KOPT-K1 (cell line): ENCODE measurements around the gene NBL1.
"Not testable (repeated sequence)": the region's sequence is repeated elsewhere in the genome, so short reads cannot be mapped to it uniquely, and the experiment has no call there.

Experiments used
- H3K27ac ChIP-seq: fragments of 200-600 bp; sonication (generic); 2 replicates; pipeline ENCODE4 v1.5.1; 2016; ENCODE audit warnings: antibody characterized with exemption, mild to moderate bottlenecking, low read depth, low read length; ENCODE audit not compliant: poor library complexity, severe bottlenecking
- H3K36me3 ChIP-seq: fragments of 200-600 bp; sonication (generic); 2 replicates; pipeline ENCODE4 v1.5.1; 2017; ENCODE audit warnings: antibody characterized with exemption, mild to moderate bottlenecking, low read length, moderate library complexity; ENCODE audit not compliant: insufficient read depth
- H3K9me3 ChIP-seq: fragments of 200-600 bp; sonication (generic); 2 replicates; pipeline ENCODE4 v1.5.1; 2017; ENCODE audit warnings: antibody characterized with exemption, low read length, mild to moderate bottlenecking; ENCODE audit not compliant: insufficient read depth, poor library complexity, severe bottlenecking

The NBL1 gene

DNA sequence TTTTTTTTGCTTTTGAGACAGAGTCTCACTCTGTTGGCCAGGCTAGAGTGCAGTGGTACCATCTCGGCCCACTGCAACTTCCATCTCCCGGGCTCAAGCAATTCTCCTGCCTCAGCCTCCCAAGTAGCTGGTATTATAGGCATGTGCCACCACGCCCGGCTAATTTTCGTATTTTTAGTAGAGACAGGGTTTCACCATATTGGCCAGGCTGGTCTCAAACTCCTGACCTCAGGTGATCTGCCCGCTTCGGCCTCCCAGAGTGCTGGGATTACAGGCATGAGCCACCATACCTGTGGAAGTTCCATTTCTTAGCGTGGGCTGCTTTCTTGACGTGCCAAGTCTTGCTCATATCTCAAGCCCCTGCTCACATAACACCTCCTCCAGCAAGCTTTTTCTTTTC lies 9.0 kb upstream of the NBL1 start:
- H3K27ac ChIP-seq, H3K9me3 ChIP-seq, H3K36me3 ChIP-seq: not testable (repeated sequence)

DNA sequence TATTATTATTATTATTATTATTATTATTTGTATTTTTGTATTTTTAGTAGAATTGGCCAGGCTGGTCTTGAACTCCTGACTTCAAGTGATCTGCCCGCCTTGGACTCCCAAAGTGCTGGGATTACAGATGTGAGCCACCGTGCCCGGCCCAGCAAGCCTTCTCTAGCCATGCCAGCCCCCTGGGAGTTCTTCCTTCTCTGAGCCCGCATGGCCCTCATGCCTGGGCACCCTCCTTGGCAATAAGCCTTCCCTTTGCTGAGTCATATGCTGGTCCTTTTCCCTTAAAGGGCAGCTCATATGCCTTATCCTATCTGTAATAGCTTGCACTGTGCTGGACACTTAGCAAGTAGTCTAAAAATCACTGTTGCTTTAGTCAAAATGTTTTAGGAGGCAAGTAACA lies 8.5 kb upstream of the NBL1 start:
- Histone ChIP-seq H3K27ac (no peak overlapping the region), H3K9me3 (no peaks in the 10 kb centered on the region), H3K36me3 (no peaks in the 10 kb centered on the region)

DNA sequence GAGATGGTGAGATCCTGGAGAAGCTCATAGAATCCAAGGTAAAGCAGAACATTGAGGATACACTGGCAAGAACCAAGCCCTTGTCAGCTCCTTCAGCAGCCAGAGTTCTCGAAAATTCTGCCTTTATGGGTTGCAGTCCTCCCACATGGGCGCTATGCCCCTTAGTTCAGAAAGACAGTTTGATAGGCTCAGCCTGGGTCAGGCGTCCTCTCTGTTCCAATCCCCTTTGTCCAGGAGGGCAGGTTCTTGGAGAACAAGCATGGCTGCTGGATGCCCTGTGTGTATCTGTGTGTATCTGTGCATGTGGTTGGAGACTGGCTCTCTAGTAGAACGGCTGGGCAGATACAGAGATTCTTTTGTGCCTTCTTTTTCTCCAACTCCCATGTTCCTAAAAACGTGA lies 8.0 kb upstream of the NBL1 start:
- Histone ChIP-seq H3K9me3 (no peaks in the 10 kb centered on the region), H3K27ac (no peak overlapping the region), H3K36me3 (no peaks in the 10 kb centered on the region)

DNA sequence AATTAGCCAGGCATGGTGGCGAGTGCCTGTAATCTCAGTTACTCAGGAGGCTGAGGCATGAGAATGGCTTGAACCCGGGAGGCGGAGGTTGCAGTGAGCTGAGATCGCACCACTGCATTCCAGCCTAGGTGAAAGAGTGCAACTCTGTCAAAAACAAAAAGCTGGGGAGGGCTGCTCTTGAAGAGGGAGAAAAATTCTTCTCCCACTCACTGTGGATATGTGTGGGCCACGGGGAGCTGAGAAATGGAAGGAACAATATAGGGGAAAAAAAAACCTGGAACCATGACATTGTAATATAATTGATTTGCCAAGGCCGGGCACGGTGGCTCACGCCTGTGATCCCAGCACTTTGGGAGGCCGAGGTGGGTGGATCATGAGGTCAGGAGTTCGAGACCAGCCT lies 7.4 kb upstream of the NBL1 start:
- not testable (repeated sequence) for H3K36me3 ChIP-seq, H3K9me3 ChIP-seq, H3K27ac ChIP-seq

DNA sequence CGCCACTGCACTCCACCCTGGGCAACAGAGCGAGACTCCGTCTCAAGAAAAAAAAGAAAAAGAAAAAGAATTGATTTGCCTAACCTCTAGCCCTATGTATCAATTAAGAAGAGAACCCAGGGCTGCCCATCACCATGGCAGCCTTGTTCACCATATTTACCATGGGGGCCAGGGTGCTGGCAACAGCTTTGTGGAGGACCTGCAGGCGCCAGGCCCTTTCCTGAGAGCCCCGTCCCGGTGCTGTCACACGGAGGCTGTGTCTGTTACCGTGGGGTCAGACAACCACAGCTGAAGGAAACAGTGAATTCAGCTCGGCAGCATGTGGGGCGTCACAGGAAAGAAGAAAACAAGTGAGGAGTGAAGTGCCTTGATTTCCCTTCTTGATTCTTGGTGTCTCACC lies 6.5 kb upstream of the NBL1 start:
- no peaks in the 10 kb centered on the region for H3K9me3 ChIP-seq
- no peak overlapping the region for H3K27ac ChIP-seq
- no peaks in the 10 kb centered on the region for H3K36me3 ChIP-seq

DNA sequence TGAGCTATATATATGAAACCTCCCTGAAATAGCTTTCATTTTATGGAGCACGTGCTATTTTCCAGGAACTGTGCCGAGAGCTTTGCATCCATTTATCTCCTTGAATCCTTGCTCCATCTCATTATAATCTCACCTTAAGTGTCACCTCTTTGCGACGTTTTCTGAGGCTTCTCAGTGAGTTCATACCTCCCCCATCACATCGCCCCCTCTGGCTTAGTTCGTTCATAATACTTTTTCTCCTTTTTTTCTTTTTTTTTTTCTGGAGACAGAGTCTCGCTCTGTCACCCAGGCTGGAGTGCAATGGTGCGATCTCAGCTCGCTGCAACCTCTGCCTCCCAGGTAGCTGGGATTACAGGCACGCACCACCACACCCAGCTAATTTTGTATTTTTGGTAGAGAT lies 4.9 kb upstream of the NBL1 start:
- not testable (repeated sequence) for H3K36me3 ChIP-seq, H3K9me3 ChIP-seq, H3K27ac ChIP-seq

DNA sequence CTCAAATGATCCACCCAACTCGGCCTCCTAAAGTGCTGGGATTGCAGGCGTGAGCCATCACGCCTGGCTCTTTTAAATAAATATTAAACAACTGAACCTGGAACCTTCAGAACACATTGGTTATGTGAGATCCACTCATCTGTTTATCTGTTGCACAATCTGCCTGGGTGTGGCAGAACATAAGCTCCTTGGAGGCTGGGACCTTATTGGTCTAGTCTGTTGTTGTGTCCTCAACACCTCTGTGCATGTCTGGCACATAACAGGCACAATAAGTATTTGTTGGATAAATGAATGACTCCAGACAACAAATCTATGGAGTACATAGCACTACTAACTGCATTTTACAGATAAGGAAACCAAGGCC lies 4.1 kb upstream of the NBL1 start:
- no peak overlapping the region for H3K27ac ChIP-seq

DNA sequence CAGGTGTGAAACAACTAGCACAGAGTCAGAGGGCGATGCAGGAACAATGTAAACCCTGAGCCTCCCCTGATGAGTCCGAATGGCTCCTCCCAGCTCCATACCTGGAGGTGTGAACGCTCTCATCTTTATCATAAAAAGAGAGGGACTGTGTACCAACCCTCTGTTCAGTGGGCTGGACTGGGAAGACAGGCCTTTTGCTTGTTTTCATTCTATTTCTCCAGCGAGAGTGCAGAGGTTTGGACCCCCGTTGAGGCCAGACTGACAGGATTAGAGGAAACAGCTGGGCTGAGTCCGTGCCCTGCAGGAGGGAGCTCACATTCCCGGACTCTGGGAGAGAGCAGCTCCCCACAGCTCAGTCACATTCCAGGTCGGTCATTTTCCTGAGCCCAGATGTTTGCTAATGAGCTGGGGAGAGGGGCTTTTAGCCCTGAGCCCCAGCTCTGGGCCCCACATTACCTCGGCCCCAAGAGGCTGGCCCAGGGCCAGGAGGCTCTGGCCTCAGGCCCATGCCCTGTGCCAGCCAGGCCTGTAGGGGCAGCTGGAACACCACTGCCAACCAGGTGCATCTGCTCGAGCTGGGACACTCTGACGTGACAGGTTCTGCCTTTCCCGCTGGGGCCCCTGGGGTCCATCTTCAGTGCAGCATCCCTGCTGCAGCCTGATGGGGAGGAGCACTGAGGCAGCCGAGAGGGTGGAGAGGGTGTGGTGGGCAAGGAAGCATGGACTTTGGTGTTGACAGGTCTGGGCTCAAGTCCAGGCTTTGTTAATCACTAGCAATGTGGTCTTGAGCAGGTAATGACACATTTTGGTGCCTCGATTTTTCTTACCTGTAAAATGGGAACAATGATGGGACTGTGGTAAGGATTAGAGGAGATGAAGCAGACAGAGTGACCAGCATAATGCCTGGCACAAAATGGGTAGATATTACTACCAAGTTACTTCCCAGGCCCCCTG lies 3.5 kb upstream of the NBL1 start:
- H3K36me3 ChIP-seq: no peaks in the 10 kb centered on the region
- no peaks in the 10 kb centered on the region for H3K9me3 ChIP-seq
- H3K27ac ChIP-seq: no peak overlapping the region

More for the DNA sequence above, 4.1 kb upstream of the NBL1 start:
- Histone ChIP-seq H3K36me3 (no peaks in the 10 kb centered on the region), H3K9me3 (no peaks in the 10 kb centered on the region)

DNA sequence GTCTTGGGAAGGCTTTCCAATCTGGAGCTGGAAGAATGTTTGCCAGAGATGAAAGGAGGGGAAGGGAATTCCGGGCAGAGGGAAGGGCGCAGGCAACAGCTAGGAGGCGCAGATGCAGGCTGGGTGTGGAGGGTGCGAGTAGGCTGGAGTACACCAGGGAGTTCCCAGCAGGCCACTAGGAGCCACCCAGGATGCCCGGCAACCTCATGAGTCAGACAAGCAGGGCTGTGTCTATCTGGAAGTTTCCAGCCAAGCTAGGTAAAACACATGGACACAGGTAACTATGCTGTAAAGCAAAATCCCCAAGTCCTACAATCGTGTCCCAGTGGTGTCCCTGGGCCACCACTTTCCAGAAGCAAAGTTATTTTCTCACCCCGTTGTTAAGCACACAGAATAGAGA lies 990 bp upstream of the NBL1 start:
- no peaks in the 10 kb centered on the region for H3K9me3 ChIP-seq
- no peak overlapping the region for H3K27ac ChIP-seq
- H3K36me3 ChIP-seq: no peaks in the 10 kb centered on the region

DNA sequence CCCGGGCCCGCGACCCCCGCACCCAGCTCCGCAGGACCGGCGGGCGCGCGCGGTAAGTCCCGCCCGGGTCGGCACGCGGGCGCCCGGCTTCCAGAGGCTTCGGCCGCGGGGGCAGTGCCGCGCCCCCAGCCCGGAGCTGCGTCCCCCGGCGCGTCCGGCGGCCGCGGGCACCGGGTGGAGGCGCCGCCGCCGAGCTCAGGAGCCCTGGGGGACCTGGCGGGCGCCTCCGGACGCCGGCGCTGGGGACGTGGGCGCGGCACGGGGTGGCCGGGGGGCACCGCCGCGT lies 227 bp downstream of the NBL1 start:
- Histone ChIP-seq H3K9me3 (no peaks in the 10 kb centered on the region), H3K27ac (no peak overlapping the region), H3K36me3 (no peaks in the 10 kb centered on the region)

DNA sequence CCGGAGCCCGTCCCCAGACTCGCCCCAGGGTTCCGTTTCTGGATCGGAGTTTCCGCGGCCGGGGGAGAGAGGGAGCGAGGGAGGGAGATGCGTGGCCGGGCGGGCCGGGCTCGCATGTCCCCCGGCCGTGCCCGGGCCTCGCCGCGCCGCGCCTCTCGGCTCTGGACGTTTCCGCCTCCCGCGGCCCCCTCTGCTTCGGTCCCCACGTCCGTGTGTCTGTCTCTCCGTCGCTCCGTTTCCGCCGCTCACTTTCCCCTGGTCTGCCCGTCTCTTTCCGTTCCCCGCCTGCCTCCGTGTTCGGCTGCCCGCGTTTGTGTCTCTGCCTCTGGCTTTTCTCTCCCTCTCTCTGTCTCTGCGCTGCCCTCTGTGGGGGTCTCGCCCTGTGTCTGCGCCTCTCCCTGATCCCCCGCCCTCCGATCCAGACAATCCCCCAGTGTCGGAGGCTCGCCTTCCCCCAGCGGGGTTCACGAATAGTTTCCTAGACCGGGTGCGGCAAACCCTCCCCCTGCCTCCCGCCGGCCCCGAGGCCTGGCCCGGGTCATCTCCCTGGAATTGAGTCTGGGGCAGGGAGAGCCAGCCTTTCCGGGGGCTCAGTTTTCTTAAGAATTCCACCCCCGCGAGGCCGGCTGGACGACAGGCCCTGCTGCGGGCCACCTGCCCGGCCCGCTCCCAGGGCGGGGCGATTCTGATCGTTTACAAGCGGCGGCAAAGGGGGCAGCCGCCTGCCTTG lies 735 bp downstream of the NBL1 start:
- Histone ChIP-seq H3K9me3 (no peaks in the 10 kb centered on the region), H3K27ac (no peak overlapping the region), H3K36me3 (no peaks in the 10 kb centered on the region)

DNA sequence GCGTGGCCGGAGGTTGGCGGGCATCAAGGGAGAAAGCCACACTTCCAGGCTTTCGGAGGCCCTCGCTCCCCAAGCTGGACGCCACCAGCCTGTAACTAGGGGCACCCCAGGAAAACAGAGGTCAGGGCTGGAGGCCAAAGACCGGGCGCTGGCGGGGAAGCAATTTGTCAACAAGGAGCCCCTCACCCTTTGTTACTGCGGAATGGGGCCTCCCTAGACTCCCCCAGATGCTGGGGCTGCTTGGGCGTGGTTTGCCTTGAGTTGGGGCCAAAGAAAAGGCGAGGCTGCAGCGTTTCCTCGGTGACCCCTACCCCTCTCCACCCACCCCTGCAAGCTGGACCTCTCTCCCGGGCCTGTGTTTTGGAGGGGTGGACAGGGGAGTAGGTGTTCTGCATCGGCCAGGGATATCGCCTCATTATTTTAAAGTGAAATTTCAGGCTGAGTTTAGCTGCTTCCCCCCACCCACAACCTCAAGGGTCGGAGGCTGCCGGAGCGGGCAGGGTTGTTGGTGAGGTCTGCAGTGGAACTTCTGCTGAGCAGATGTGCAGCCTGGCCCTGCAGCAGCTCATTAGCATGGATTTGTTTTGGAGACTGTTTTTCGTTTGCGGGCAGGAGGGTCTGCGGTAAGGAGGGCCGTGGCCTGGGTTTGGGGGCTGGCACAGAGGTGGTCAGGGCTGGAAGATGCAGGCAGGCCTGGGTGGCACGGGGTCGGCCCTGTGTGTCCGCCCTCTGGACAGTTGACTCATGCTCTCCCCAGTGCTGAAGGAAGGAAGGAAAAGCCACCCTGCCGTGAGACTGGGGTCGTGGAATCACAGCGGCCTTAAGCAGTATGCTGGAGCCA lies 1.5 kb downstream of the NBL1 start:
- Histone ChIP-seq H3K36me3 (no peaks in the 10 kb centered on the region), H3K27ac (no peak overlapping the region), H3K9me3 (no peaks in the 10 kb centered on the region)

DNA sequence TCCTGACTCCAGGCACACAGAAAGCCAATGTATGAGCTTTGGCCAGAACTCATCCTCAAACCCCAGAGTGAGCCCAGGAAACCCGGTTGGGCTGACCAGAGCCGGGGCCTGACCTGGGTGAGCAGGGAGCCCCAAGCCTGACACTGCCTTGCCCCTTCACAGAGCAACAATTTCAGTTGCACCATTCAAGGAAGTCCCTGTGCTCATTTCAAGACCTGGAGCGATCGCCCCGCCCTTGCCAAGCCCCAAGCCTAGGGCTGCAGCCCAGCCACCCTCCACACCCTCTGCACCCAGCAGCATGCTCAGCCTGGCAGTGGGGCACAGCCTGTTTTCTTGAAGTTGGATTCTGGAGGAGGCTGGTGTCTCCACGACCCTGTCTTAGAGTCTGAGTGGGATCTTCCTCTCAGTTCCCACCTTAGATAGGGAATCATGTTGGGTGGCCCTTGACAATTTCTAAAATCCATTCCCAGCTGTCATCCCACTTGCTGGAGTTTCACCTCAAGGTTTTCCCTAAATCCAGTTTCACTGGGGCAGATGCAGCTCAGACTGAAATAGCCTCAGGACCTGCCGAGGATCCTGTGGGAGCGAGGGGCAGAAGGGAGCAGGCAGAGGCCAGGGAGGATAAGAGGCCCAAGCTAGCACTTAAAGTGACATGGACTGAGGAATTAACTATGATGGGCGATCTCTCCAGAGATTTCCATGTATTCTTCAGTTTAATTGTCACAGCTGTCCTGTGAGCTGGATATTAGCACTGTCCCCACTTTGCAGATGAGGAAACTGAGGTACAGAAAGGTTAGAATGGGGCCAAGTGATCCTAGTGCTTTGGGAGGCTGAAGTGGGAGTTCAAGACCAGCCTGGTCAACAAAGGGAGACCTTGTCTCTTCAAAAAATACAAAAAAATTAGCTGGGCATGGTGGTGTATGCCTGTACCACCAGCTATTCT lies 2.5 kb downstream of the NBL1 start:
- H3K36me3 ChIP-seq: no peaks in the 10 kb centered on the region
- no peaks in the 10 kb centered on the region for H3K9me3 ChIP-seq
- H3K27ac ChIP-seq: no peak overlapping the region

DNA sequence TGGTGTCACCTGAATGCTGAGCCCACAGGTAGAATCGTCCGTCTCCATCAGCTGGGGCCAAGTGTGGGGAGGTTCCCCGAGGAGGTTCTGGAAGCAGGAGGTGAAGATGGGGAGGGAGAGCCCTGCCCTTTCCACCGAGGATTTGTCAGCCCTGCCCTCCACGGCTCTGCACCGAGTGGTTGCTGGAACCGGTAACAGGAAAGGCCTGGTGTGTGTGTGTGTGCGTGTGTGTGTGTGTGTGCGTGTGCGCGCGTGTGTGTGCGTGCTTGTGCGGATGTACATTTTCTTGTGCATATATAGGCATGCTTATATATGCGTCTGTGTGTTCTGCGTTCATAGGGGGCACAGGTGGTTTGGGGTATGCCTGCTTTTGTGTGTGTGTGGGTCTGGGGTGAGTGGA lies 3.5 kb downstream of the NBL1 start:
- H3K36me3 ChIP-seq: no peaks in the 10 kb centered on the region
- no peaks in the 10 kb centered on the region for H3K9me3 ChIP-seq
- H3K27ac ChIP-seq: no peak overlapping the region
